Smooth muscle cell (in vitro differentiated cells): ENCODE results near the gene SHFL. TPM values are rescaled to one million over a fixed set of nuclear protein-coding genes. Genes with fewer than 3 reads are reported as not detected.
A peak's percentile ranks its signal among the peaks of the same experiment; 100 is the strongest.

ENCODE experiments used
- DNase-seq: peaks from one replicate; lab custom pipeline; 2025; ENCODE audit not compliant: unreplicated experiment; lab: John Stamatoyannopoulos, UW
- H2AFZ ChIP-seq: fragments of 200-600 bp; sonication (generic); 2 replicates; pipeline ENCODE4 v1.6.0; 2016; ENCODE audit warnings: antibody characterized with exemption, low read depth, mild to moderate bottlenecking
- H3F3A ChIP-seq: fragments of 200-600 bp; sonication (generic); 2 replicates; pipeline ENCODE4 v1.6.0; 2017; ENCODE audit warnings: antibody characterized with exemption, low read depth
- H3K27ac ChIP-seq: fragments of 200-600 bp; sonication (generic); 2 replicates; pipeline ENCODE4 v1.5.1; 2016; ENCODE audit warnings: low read depth, mild to moderate bottlenecking
- H3K27me3 ChIP-seq: fragments of 200-600 bp; sonication (generic); 2 replicates; pipeline ENCODE4 v1.6.1; 2016; ENCODE audit warnings: low read depth, mild to moderate bottlenecking
- H3K36me3 ChIP-seq: fragments of 200-600 bp; sonication (generic); 2 replicates; pipeline ENCODE4 v1.5.1; 2016; ENCODE audit warnings: low read depth
- H3K4me1 ChIP-seq: fragments of 200-600 bp; sonication (generic); 2 replicates; pipeline ENCODE4 v1.5.1; 2016; ENCODE audit warnings: low read depth
- H3K4me2 ChIP-seq: fragments of 200-600 bp; sonication (generic); 2 replicates; pipeline ENCODE4 v1.6.0; 2016; ENCODE audit warnings: mild to moderate bottlenecking
- H3K4me3 ChIP-seq: fragments of 200-600 bp; sonication (generic); 2 replicates; pipeline ENCODE4 v1.5.1; 2016; ENCODE audit warnings: mild to moderate bottlenecking
- H3K79me2 ChIP-seq: fragments of 200-600 bp; sonication (generic); 2 replicates; pipeline ENCODE4 v1.6.0; 2016; ENCODE audit warnings: low read depth, mild to moderate bottlenecking
- H3K9ac ChIP-seq: fragments of 200-600 bp; sonication (generic); 2 replicates; pipeline ENCODE4 v1.6.0; 2016; ENCODE audit warnings: low read depth
- H3K9me3 ChIP-seq: fragments of 200-600 bp; sonication (generic); replicated peaks from 2 replicates; pipeline ENCODE4 v1.5.1; 2016; ENCODE audit warnings: low read depth
- H4K20me1 ChIP-seq: fragments of 200-600 bp; sonication (generic); 2 replicates; pipeline ENCODE4 v1.6.0; 2016; ENCODE audit warnings: low read depth
- CTCF ChIP-seq: fragments of 200-600 bp; sonication (generic); IDR thresholded peaks from 2 replicates; pipeline ENCODE4 v1.5.1; 2017; ENCODE audit warnings: borderline replicate concordance, mild to moderate bottlenecking, antibody characterized with exemption; ENCODE audit not compliant: insufficient read depth, poor library complexity, severe bottlenecking
- WGBS: methylation state at CpG from one replicate; pipeline ENCODE4 v1.1.7; 2016; ENCODE audit warnings: low lambda C conversion rate; 5-methylcytosine and 5-hydroxymethylcytosine counted together
- polyA plus RNA-seq: library from polyadenylated mRNA; unstranded; fragments of >200 nt; fragmentation: Nextera tagmentation; extraction: Ambion mirVana; gene quantifications from 2 replicates; pipeline ENCODE4 v1.2.1, GENCODE V29; 2016
- total RNA-seq: library from RNA; depleted of rRNA; stranded (reverse); fragments of >200 nt; gene quantifications from 2 replicates; pipeline ENCODE4 v1.2.3, GENCODE V29; 2014

Gene SHFL
- total and polyA plus RNA-seq, 2 experiments from 2014 or later, result 15.6 to 28.7 TPM

DNA sequence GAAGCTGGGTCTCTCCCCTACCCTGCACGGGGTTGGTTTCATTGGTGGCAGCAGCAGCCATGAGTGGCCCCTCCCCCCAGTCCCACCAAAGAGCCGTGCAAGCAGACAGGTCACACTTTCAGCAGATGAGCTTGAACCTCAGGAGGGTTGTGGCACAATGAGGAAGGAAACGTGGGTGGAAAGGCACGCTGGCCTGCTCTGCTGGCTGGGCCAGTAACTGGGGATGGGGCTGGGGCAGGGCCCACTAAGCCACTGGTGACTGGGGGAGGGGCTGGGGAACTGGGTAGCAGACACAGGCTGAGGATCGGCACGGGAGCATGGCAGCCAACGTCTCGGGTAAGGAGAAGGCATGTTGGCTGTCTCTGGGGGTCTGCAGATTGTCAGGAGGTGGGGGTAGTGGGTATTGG, 25.3 kb downstream of the SHFL start, which contains the start of gene P2RY11:
P2RY11 (plus strand) TSS at position 289 of the 407 bp plus-strand sequence; CDS start at position 318, 29 bp downstream.
- peaks cover 6% of the 10 kb centered on the region for H3F3A ChIP-seq
- no peak for DNase-seq
- H3K27ac ChIP-seq, result peak within 1 kb of the TSS; percentile 31
- H3K4me2 ChIP-seq, result no peak within 1 kb of the TSS
- no peak within 1 kb of the TSS for H2AFZ ChIP-seq
- H3K36me3 ChIP-seq, result no peaks in the 10 kb centered on the region
- H4K20me1 ChIP-seq, result peaks cover 3% of the 10 kb centered on the region
- peaks cover 19% of the 10 kb centered on the region for H3K79me2 ChIP-seq
- H3K4me3 ChIP-seq, result no peak within 1 kb of the TSS
- H3K27me3 ChIP-seq, result no peaks in the 10 kb centered on the region
- no peaks in the 10 kb centered on the region for H3K9me3 ChIP-seq
- no peak for TF ChIP-seq CTCF
- 80% methylated on average over 8 of the region's 8 CpGs for WGBS
- H3K4me1 ChIP-seq, result peaks cover 10% of the 10 kb centered on the region
- H3K9ac ChIP-seq, result no peak within 1 kb of the TSS

DNA sequence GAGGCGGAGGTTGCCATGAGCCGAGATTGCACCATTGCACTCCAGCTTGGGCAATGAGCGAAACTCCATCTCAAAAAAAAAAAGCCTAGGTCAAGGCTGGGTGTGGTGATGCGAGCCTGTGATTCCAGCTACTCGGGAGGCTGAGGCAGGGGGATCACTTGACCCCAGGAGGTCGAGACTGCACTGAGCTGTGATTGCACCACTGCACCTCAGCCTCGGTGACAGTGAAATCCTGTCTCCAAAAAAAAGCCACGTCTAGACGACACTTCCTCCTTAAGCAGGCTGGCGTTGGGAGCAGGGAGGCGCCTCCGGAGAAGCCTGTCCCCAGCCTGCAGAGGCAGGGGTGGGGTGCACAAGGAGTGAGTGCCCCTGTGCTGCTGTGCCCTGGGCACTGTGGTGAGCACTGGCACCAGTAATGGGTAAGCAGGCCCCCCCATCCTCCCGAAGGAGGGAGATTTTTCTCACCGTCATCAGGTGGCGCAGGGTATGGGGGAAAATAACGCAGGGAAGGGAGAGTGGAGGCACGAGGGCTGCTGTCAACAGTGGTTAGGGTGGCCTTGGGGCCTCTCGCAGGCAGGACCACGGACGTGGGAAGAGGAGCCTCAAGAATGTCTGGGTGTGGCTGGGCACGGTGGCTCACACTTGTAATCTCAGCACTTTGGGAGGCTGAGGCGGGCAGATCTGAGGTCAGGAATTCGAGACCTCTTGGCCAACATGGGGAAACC, 26.1 kb downstream of the SHFL start:
- no peak for DNase-seq
- TF ChIP-seq CTCF, result no peak
- Histone ChIP-seq H3K4me3 (no peak overlapping the region), H3K27me3 (no peaks in the 10 kb centered on the region), H3K9me3 (no peaks in the 10 kb centered on the region), H3K4me1 (peaks cover 5% of the 10 kb centered on the region), H3F3A (peaks cover 6% of the 10 kb centered on the region), H3K36me3 (no peaks in the 10 kb centered on the region), H2AFZ (no peak overlapping the region), H3K27ac (peak overlapping the region; percentile 31), H3K79me2 (peaks cover 13% of the 10 kb centered on the region), H4K20me1 (peaks cover 3% of the 10 kb centered on the region), H3K9ac (no peak overlapping the region), H3K4me2 (no peak overlapping the region)
- WGBS, result 62% methylated on average over 23 of the region's 23 CpGs

- Histone ChIP-seq H4K20me1 (peaks cover 3% of the 10 kb centered on the region), H3K9ac (no peak overlapping the region), H3K27me3 (no peaks in the 10 kb centered on the region), H3K9me3 (no peaks in the 10 kb centered on the region), H3K27ac (peak overlapping the region; percentile 31), H3F3A (peaks cover 6% of the 10 kb centered on the region), H2AFZ (no peak overlapping the region), H3K79me2 (peaks cover 13% of the 10 kb centered on the region), H3K4me1 (no peaks in the 10 kb centered on the region), H3K4me2 (no peak overlapping the region), H3K36me3 (no peaks in the 10 kb centered on the region), H3K4me3 (no peak overlapping the region)
- no peak for DNase-seq
- peak; percentile 51 for TF ChIP-seq CTCF
- 43% methylated on average over 24 of the region's 25 CpGs for WGBS
Observed at GRCh38 chr19:10112895-10113591, 26.9 kb downstream of the SHFL start.
